K562 treated with DMSO at 1 percent for 48 hours (cell line): ENCODE data around the gene B4GALNT4. TPM values are rescaled to one million over a fixed set of nuclear protein-coding genes. Genes with fewer than 3 reads are reported as not detected.

ENCODE experiments used
- total RNA-seq: library from RNA; unstranded; fragments of 300-600 nt; gene quantifications from 2 replicates; pipeline ENCODE4 v1.2.3, GENCODE V29; 2022; ENCODE audit warnings: low replicate concordance; ENCODE audit errors: extremely low read depth

B4GALNT4 gene, protein sequence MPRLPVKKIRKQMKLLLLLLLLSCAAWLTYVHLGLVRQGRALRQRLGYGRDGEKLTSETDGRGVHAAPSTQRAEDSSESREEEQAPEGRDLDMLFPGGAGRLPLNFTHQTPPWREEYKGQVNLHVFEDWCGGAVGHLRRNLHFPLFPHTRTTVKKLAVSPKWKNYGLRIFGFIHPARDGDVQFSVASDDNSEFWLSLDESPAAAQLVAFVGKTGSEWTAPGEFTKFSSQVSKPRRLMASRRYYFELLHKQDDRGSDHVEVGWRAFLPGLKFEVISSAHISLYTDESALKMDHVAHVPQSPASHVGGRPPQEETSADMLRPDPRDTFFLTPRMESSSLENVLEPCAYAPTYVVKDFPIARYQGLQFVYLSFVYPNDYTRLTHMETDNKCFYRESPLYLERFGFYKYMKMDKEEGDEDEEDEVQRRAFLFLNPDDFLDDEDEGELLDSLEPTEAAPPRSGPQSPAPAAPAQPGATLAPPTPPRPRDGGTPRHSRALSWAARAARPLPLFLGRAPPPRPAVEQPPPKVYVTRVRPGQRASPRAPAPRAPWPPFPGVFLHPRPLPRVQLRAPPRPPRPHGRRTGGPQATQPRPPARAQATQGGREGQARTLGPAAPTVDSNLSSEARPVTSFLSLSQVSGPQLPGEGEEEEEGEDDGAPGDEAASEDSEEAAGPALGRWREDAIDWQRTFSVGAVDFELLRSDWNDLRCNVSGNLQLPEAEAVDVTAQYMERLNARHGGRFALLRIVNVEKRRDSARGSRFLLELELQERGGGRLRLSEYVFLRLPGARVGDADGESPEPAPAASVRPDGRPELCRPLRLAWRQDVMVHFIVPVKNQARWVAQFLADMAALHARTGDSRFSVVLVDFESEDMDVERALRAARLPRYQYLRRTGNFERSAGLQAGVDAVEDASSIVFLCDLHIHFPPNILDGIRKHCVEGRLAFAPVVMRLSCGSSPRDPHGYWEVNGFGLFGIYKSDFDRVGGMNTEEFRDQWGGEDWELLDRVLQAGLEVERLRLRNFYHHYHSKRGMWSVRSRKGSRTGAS
- not detected in 2 replicates for total RNA-seq

GRCh38 chr11:369336-370018 lies at the start of gene B4GALNT4:
B4GALNT4 (plus strand) TSS chr11:369499; CDS start chr11:369804, 305 bp downstream.

GRCh38 chr11:394034-394857 lies 24.9 kb downstream of the B4GALNT4 start, which contains the start of gene PKP3:
PKP3 (plus strand) TSS chr11:394209; CDS start chr11:394293, 84 bp downstream.

Other genes starting within 250 kb of the B4GALNT4 start
- not detected in 2 replicates for gene SCGB1C1, start 176.4 kb upstream of the B4GALNT4 start, total RNA-seq
- gene BET1L, start 162.1 kb upstream of the B4GALNT4 start, total RNA-seq = not detected in 2 replicates
- not detected in 2 replicates for gene RIC8A, start 161.8 kb upstream of the B4GALNT4 start, total RNA-seq
- not detected in 2 replicates for gene SIRT3, start 133.2 kb upstream of the B4GALNT4 start, total RNA-seq
- not detected in 2 replicates for gene PSMD13, start 132.5 kb upstream of the B4GALNT4 start, total RNA-seq
- gene NLRP6, start 91.1 kb upstream of the B4GALNT4 start, total RNA-seq = not detected in 2 replicates
- gene PGGHG, start 80.4 kb upstream of the B4GALNT4 start, total RNA-seq = not detected in 2 replicates
- gene IFITM5, start 70.0 kb upstream of the B4GALNT4 start, total RNA-seq = not detected in 2 replicates
- 1,297 TPM in 1 of 2 replicates, not detected in the other for gene IFITM2, start 61.7 kb upstream of the B4GALNT4 start, total RNA-seq
- 1,098 TPM in 1 of 2 replicates, not detected in the other for gene IFITM1, start 55.5 kb upstream of the B4GALNT4 start, total RNA-seq
- gene IFITM3, start 48.6 kb upstream of the B4GALNT4 start, total RNA-seq = not detected in 2 replicates
- not detected in 2 replicates for gene PKP3, start 24.7 kb downstream of the B4GALNT4 start, total RNA-seq
- gene SIGIRR, start 45.5 kb downstream of the B4GALNT4 start, total RNA-seq = not detected in 2 replicates
- gene ANO9, start 72.5 kb downstream of the B4GALNT4 start, total RNA-seq = not detected in 2 replicates
- gene PTDSS2, start 80.8 kb downstream of the B4GALNT4 start, total RNA-seq = not detected in 2 replicates
- not detected in 2 replicates for gene RNH1, start 137.7 kb downstream of the B4GALNT4 start, total RNA-seq
- not detected in 2 replicates for gene HRAS, start 166.1 kb downstream of the B4GALNT4 start, total RNA-seq
- not detected in 2 replicates for gene LRRC56, start 168.0 kb downstream of the B4GALNT4 start, total RNA-seq
- not detected in 2 replicates for gene LMNTD2, start 191.2 kb downstream of the B4GALNT4 start, total RNA-seq
- gene RASSF7, start 191.5 kb downstream of the B4GALNT4 start, total RNA-seq = not detected in 2 replicates
- not detected in 2 replicates for gene PHRF1, start 207.0 kb downstream of the B4GALNT4 start, total RNA-seq
- not detected in 2 replicates for gene IRF7, start 246.5 kb downstream of the B4GALNT4 start, total RNA-seq